ENCODE results near the gene MPDU1.
A peak's percentile ranks its signal among the peaks of the same experiment; 100 is the strongest.
"Not testable (repeated sequence)": the region's sequence is repeated elsewhere in the genome, so short reads cannot be mapped to it uniquely, and the experiment has no call there.

MPDU1 gene

DNA sequence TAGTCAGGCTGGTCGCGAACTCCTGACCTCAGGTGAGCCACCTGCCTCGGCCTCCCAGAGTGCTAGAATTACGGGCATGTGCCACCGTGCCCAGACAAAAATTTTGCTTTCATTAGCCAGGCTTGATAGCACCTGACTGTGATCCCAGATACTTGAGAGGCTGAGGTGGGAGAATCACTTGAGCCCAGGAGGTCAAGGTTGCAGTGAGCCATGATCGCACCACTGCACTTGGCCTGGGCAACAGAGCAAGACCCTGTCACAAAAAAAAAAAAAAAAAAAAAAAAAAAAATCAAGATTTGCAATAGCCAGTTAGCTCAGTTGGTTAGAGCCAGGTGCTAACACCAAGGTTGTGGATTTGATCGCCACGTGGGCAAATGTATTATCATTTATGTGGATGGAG is 37.2 kb downstream of the MPDU1 start:
- no peak for DNase-seq

DNA sequence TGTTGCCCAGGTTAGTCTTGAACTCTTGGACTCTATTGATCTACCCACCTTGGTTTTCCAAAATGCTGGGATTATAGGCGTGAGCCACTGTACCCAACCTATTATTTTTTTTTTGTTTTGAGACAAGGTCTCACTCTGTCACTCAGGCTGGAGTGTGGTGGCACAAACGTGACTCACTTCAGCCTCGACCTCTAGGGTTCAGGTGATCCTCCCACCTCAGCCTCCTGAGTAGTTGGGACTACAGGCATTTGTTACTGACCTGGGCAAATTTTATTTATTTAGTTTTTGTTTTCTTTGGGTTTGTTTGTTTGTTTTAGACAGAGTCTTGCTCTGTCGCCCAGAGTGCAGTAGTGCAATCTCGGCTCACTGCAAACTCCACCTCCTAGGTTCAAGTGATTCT is 40.0 kb downstream of the MPDU1 start:
- no peak for DNase-seq

DNA sequence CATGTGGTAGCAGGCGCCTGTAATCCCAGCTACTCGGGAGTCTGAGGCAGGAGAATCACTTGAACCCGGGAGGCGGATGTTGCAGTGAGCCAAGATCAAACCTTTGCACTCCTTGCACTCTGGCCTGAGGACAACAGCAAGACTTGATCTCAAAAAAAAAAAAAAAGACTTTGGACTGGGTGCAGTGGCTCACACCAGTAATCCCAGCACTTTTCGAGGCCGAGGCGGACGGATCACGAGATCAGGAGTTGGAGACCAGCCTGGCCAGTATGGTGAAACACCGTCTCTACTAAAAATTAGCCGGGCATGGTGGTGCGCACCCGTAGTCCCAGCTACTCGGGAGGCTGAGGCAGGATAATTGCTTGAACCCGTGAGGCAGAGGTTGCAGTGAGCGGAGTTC is 42.1 kb downstream of the MPDU1 start:
- not testable (repeated sequence) for DNase-seq

DNA sequence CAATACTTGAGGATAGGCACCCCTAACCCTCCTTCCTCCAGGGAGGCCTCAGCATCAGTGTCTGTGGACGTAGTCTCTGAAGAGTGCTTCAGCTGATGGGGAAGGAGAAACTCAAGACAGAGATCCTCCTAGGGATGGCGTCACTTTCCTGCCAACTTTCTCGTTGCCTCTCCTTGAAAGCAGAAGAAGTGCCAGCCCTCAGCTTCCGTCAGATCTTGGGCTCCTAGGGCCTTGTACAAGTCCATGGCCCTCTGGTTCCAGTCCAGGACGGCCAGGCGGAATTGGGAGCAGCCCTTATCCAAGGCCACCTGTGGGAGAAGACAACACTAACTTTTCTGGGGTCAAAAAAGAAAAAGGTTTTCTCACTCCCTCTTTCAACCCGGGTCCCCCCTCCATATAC is 42.7 kb downstream of the MPDU1 start:
- DNase-seq: no peak

DNA sequence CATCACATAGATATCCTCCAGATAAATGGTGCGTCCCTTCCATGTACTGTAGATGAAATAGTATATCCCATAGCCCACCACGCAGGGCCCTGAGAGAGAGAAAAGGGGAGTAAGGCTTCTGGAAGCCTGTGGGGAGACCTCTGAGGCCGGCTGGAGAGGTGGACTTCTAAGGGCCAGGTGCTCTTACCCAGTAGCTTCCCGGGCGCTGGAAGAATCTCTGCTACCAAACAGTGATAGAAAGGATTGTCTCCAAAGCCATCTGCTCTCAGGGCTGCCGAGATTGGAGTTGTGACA is 43.3 kb downstream of the MPDU1 start:
- DNase-seq: no peak

DNA sequence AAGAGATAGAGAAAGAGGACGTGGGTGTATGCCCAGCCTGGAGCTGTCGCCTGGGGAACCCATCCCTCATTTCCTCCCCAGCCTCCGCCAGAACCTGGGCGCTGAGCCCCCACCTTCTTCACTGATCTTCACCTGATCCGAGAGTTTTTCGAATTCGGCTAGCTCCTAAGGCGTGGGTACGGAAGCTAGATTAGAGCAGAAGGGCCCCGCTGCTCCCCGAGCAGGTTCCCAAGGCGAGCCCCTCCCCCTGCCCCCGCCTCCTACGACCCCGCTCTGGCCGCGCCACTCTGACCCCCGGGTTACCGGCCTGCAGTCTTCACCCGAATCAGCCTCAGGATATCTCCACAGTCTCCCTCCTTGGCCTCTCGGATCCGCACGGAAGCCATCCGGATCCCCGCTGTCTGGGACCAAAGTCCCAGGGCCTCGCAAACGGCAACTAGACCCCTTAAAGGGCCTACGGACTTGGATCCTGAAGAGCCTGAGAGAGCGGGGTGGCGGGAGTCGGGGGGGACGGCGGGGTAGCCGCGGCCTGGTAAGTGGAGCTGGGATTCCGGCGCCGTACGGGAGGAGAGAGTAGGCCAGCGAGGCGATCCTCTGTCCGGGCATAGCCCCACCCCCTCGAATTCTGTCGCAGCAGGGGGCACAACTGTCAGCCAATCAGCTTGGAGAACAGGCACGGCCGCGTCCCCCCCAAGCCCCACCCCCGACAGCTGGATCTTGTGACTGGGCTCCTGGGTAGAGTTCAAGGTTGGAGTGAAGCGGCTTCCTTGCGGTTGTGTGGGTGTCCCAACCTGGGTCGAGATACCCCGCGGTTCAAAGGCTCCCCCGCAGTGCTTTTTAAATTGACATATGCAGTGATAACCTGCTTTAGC is 43.8 kb downstream of the MPDU1 start, which contains the start of gene SAT2:
Gene SAT2 (minus strand): TSS at position 572 of the 872 bp plus-strand sequence. CDS start 186 bp downstream, at position 386.
- DNase-seq: peak; percentile 82 to 91

DNA sequence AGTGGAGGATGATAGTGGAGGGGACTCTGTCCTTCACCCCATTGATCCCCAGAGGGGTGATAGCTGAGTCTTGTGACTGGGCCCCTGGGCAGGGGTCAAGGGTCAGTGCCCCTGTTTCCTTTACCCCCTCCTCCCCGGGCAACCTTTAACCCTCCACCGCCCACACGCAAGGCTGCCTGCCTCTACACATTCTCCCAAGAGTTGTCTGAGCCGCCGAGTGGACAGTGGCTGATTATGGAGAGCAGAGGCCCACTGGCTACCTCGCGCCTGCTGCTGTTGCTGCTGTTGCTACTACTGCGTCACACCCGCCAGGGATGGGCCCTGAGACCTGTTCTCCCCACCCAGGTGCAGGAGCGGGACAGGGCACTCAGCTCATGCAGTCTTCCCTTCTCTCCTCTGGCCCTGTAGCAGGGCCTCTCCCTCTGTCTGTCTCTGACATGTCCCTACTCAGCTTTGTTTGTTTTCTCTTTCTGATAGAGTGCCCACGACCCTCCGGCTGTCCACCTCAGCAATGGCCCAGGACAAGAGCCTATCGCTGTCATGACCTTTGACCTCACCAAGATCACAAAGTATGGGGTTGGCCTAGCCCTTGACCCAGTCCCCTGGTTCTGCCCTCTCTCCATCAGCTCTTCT is 46.4 kb downstream of the MPDU1 start, which contains the start of gene SHBG:
Gene SHBG (plus strand): TSS at position 197 of the 633 bp plus-strand sequence. CDS start 38 bp downstream, at position 235.
- no peak for DNase-seq

DNA sequence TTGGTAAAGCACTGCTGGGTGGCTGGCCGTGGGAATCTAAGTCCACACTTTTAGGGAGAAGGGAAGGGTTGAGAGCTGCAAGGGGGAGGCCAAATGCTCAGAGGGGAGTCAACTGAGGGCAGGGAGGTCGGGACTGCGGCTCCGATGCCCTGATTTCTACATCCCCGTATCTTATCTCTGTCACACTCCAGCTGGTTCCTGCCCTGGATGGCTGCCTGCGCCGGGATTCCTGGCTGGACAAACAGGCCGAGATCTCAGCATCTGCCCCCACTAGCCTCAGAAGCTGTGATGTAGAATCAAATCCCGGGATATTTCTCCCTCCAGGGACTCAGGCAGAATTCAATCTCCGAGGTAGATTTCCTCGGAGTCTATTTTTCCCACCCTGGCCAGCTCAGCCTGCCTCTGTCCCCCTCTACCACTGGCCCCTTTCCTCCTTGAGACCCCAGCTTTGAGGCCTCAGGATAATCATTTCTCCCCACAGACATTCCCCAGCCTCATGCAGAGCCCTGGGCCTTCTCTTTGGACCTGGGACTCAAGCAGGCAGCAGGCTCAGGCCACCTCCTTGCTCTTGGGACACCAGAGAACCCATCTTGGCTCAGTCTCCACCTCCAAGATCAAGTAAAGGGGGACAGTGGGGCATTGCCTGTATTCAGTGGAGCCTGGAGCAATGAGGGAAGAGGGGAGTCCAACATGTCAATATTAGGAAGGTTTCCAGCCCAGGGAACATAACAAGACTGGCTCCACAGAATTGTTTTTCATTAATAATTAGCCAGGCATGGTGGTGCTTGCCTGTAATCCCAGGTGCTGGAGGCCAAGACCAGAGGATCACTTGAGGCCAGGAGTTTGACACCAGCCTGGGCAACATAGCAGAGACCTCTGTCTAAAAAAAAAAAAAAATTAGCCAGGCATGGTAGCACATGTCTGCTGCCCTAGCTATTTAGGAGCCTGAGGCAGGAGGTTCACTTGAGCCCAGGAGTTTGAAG is 48.0 kb downstream of the MPDU1 start:
- DNase-seq: no peak

DNA sequence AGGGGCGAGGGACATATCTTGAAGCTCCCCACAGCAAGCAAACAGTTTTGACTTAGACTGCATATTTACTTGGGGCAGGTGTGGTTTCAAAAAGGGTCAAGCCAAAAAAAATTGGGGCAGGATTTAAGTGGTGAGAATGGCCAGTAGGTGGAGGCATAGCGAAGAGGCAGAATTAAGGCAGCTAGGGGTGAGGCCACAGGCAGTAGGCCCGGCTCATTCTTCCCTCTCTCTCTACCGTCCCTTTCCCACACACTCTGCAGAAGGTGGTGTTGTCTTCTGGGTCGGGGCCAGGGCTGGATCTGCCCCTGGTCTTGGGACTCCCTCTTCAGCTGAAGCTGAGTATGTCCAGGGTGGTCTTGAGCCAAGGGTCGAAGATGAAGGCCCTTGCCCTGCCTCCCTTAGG is 48.8 kb downstream of the MPDU1 start:
- DNase-seq: peak in 1 of 2 experiments; percentile 16

DNA sequence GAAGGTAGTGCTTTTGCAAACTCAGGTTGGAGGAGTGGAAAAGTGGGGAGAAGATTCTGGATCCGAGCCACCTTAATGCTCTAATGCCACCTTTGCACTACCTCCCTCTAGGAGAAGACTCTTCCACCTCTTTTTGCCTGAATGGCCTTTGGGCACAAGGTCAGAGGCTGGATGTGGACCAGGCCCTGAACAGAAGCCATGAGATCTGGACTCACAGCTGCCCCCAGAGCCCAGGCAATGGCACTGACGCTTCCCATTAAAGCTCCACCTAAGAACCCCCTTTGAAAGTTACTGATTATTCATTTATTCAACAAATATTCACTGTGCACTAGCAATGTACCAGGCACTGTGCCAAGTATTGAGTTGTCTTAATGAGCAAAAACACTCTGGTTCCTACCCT is 49.4 kb downstream of the MPDU1 start:
- DNase-seq: no peak

DNA sequence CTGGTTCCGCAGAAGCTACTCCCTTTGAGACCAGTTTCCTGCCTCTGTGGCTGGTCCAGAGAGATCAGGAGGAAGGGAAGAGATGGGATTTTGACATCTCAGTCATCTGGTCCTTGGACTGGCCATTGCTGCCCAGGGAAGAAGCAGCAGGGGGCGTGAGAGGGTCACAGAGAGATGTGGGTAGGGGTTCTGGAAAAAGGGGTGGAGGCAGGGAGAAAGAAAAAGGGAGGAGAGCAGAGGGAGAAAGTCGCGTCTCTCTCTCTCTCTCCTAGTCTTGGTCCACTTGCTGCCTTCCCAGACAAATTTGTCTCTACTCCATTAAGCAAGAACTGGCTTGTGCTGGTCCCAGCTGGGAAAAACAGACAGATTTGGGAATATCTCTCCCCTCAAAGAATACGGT is 50.7 kb downstream of the MPDU1 start:
- DNase-seq: peak; percentile 29 to 41

DNA sequence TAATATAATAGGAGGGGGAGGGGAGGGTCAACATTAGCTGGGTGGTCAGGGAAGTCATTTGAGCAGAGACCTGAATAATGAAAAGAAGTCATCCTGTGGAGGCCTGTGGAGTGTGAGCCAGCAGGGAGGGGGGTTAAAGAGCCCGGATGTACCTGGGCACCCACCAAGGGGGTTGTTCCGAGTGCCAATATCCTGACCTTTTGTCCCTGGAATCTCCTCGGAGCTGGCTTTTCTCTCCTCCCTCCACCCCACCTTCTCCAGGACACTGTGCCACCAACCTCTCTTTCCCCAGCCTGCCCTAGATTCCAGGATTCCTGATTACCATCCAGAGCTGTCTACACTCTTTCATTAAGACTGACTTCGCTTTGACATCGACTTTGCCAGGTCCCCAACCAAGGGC is 52.5 kb downstream of the MPDU1 start:
- no peak for DNase-seq
